Sigmoid colon (tissue), 4 donors: ENCODE results near the gene KLHL30.

ENCODE experiments used
- CTCF ChIP-seq, 4 experiments: fragments of 450-650 bp in 3 of 4; fragments of 200-600 bp in 1 of 4; IDR thresholded peaks; one replicate each; pipeline ENCODE4 v1.5.1; 2016 to 2019; ENCODE audit warnings: antibody characterized with exemption in 4 of 4, mild to moderate bottlenecking in 3 of 4, moderate library complexity in 2 of 4
- EP300 ChIP-seq, 4 donors: sonication (generic); formaldehyde crosslinking; IDR thresholded peaks; one replicate each; pipeline ENCODE4 v1.6.1; 2017; ENCODE audit warnings: antibody characterized with exemption in 4 of 4

DNA sequence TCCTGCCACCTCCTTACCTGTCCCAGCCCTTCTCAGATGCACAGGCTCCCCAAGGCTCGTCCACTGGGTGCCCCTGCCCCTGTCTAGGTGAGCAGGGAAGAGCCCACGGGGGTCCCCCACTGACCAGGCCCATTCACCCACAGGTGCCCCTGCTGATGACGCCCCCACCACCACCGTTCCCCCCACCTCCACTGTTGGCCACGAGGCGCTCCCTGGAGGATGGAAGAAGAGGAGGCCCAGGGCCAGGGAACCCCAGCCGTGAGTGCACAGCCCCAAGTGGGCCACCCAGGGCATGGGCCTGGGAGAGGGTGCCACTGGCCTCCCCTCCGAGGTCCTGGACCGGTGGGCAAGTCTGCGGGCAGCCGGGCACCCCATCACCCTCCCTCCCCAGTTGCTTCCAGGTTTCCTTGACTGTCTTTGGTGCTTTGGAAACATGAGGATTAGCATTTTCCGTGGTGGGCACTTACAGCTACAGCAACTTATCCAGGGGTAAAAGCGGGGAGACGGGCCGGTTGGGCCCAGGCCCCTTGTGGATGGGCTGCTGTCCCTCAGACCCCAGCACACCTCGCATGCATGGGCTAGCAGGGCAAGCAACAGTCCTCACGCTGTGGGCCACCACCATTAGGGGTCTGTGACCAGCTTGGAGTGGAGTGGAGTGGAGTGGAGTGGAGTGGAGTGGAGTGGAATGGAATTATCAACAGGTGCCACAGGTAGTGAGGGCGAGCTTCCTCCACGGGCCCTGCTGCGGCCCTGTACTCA, 13.2 kb upstream of the KLHL30 start:
- TF ChIP-seq CTCF (IDR thresholded peaks at IDR 0.05) = no peak
- TF ChIP-seq EP300 (IDR thresholded peaks at IDR 0.05) = no peak
